Mesenchymal stem cell (in vitro differentiated cells and primary cell): ENCODE data around the gene KCNH6.

ENCODE experiments used
- DNase-seq: peaks from one replicate; pipeline ENCODE4 v3.0.0-alpha.2; 2013
- H2AFZ ChIP-seq: one replicate; pipeline ENCODE4 v1.6.1; 2013; ENCODE audit warnings: low read depth, mild to moderate bottlenecking, control low read depth, inconsistent platforms, low read length, moderate library complexity
- H2AK5ac ChIP-seq: 2 replicates; pipeline ENCODE4 v1.6.1; 2013; ENCODE audit warnings: low read length, moderate library complexity, mild to moderate bottlenecking, inconsistent platforms; ENCODE audit not compliant: severe bottlenecking
- H2BK120ac ChIP-seq: one replicate; pipeline ENCODE4 v1.6.1; 2013; ENCODE audit warnings: low read depth, mild to moderate bottlenecking, inconsistent platforms, low read length, moderate library complexity
- H2BK12ac ChIP-seq, 2 experiments: one replicate each; pipeline ENCODE4 v1.6.1; 2013; ENCODE audit warnings: inconsistent platforms in 2 of 2, low read length in 2 of 2, mild to moderate bottlenecking in 2 of 2, moderate library complexity in 2 of 2, control low read depth in 1 of 2
- H2BK15ac ChIP-seq: one replicate; pipeline ENCODE4 v1.6.1; 2013; ENCODE audit warnings: mild to moderate bottlenecking, low read depth, inconsistent platforms; ENCODE audit not compliant: poor library complexity, severe bottlenecking
- H2BK5ac ChIP-seq: 2 replicates; pipeline ENCODE4 v1.6.1; 2013; ENCODE audit warnings: low read depth, mild to moderate bottlenecking, low read length, control low read depth, inconsistent platforms; ENCODE audit not compliant: poor library complexity, severe bottlenecking
- H3K14ac ChIP-seq, 2 experiments: one replicate each; pipeline ENCODE4 v1.6.1; 2013; ENCODE audit warnings: inconsistent platforms in 2 of 2, low read length in 2 of 2, control low read depth in 1 of 2, mild to moderate bottlenecking in 1 of 2, moderate library complexity in 1 of 2
- H3K18ac ChIP-seq, 2 experiments: one replicate each; pipeline ENCODE4 v1.6.1; 2013; ENCODE audit warnings: inconsistent platforms in 2 of 2, low read length in 2 of 2, control low read depth in 1 of 2, low read depth in 1 of 2, mild to moderate bottlenecking in 1 of 2
- H3K23ac ChIP-seq, 2 experiments: one replicate each; pipeline ENCODE4 v1.6.1; 2013; ENCODE audit warnings: inconsistent platforms in 2 of 2, low read length in 2 of 2, mild to moderate bottlenecking in 2 of 2, moderate library complexity in 2 of 2, control low read depth in 1 of 2
- H3K27ac ChIP-seq: 2 replicates; pipeline ENCODE4 v1.5.1; 2013; ENCODE audit warnings: mild to moderate bottlenecking, moderate library complexity, low read length, control low read depth, inconsistent platforms; ENCODE audit not compliant: poor library complexity, severe bottlenecking
- H3K27me3 ChIP-seq, 2 experiments: 2 replicates each; pipeline versions ENCODE4 v1.6.1 to v1.7.0; 2013; ENCODE audit warnings: low read length in 2 of 2, mild to moderate bottlenecking in 2 of 2, moderate library complexity in 2 of 2, control low read depth in 1 of 2, inconsistent platforms in 1 of 2; ENCODE audit not compliant: control insufficient read depth in 1 of 2, insufficient read depth in 1 of 2
- H3K36me3 ChIP-seq, 2 experiments: 2 replicates each; pipeline versions ENCODE4 v1.6.1 to v1.7.0; 2013; ENCODE audit warnings: low read length in 2 of 2, control low read depth in 1 of 2, inconsistent platforms in 1 of 2, low read depth in 1 of 2, mild to moderate bottlenecking in 1 of 2; ENCODE audit not compliant: insufficient read depth in 2 of 2, control insufficient read depth in 1 of 2
- H3K4ac ChIP-seq, 2 experiments: one replicate each; pipeline ENCODE4 v1.6.1; 2013; ENCODE audit warnings: inconsistent platforms in 2 of 2, low read length in 2 of 2, mild to moderate bottlenecking in 2 of 2, moderate library complexity in 2 of 2, control low read depth in 1 of 2, low read depth in 1 of 2
- H3K4me1 ChIP-seq: 2 replicates; pipeline ENCODE4 v1.6.1; 2013; ENCODE audit warnings: low read depth, low read length, control low read depth; ENCODE audit not compliant: control insufficient read depth, insufficient read depth
- H3K4me2 ChIP-seq: 2 replicates; pipeline ENCODE4 v1.6.1; 2013; ENCODE audit warnings: low read length, mild to moderate bottlenecking, inconsistent platforms; ENCODE audit not compliant: poor library complexity, severe bottlenecking
- H3K4me3 ChIP-seq, 2 experiments: 2 replicates each; pipeline versions ENCODE4 v1.5.1 to v1.7.0; 2013; ENCODE audit warnings: low read length in 2 of 2, mild to moderate bottlenecking in 2 of 2, control low read depth in 1 of 2, low read depth in 1 of 2; ENCODE audit not compliant: insufficient read depth in 1 of 2
- H3K79me1 ChIP-seq: replicated peaks from 2 replicates; pipeline ENCODE4 v1.6.1; 2013; ENCODE audit warnings: mild to moderate bottlenecking, control low read depth, low read length, inconsistent platforms; ENCODE audit not compliant: poor library complexity, severe bottlenecking
- H3K9ac ChIP-seq: 2 replicates; pipeline ENCODE4 v1.7.0; 2013; ENCODE audit warnings: mild to moderate bottlenecking, low read length, moderate library complexity
- H3K9me3 ChIP-seq: 2 replicates; pipeline ENCODE4 v1.7.0; 2013; ENCODE audit warnings: mild to moderate bottlenecking, low read length; ENCODE audit not compliant: control insufficient read depth
- H4K8ac ChIP-seq: one replicate; pipeline ENCODE4 v1.6.1; 2013; ENCODE audit warnings: inconsistent platforms, mild to moderate bottlenecking, low read length, moderate library complexity
- H4K91ac ChIP-seq: one replicate; pipeline ENCODE4 v1.6.1; 2013; ENCODE audit warnings: mild to moderate bottlenecking, low read length, inconsistent platforms
- WGBS: methylation state at CpG from one replicate; pipeline ENCODE4 v1.1.7; 2013; ENCODE audit warnings: mixed read lengths; 5-methylcytosine and 5-hydroxymethylcytosine counted together

The KCNH6 gene

GRCh38 chr17:63543822-63544420 lies 20.8 kb downstream of the KCNH6 start:
- Histone ChIP-seq H3K14ac (no peak overlapping the region), H3K36me3 (no peaks in the 10 kb centered on the region), H4K8ac (no peak overlapping the region), H3K9me3 (no peaks in the 10 kb centered on the region), H2BK5ac (no peak overlapping the region), H2AK5ac (no peak overlapping the region), H3K27me3 (peaks cover 17 to 30% of the 10 kb centered on the region in 2 experiments), H3K18ac (no peak overlapping the region), H3K4me3 (no peak overlapping the region), H3K4ac (no peak overlapping the region), H3K79me1 (no peaks in the 10 kb centered on the region), H2BK12ac (no peak overlapping the region), H2BK15ac (no peak overlapping the region), H3K27ac (no peak overlapping the region), H3K4me1 (peaks cover 2% of the 10 kb centered on the region), H3K9ac (no peak overlapping the region), H3K4me2 (no peak overlapping the region), H4K91ac (no peak overlapping the region), H2BK120ac (no peak overlapping the region), H2AFZ (no peak overlapping the region), H3K23ac (no peak overlapping the region)
- DNase-seq = no peak

GRCh38 chr17:63544467-63545301 lies 21.5 kb downstream of the KCNH6 start:
- Histone ChIP-seq H4K8ac (no peak overlapping the region), H3K18ac (no peak overlapping the region), H2BK5ac (no peak overlapping the region), H3K4me2 (no peak overlapping the region), H4K91ac (peak overlapping the region; percentile 2), H3K23ac (no peak overlapping the region), H3K9ac (no peak overlapping the region), H3K4me1 (peaks cover 5% of the 10 kb centered on the region), H2AK5ac (no peak overlapping the region), H3K14ac (no peak overlapping the region), H3K27ac (no peak overlapping the region), H2BK15ac (no peak overlapping the region), H3K4me3 (no peak overlapping the region), H3K27me3 (peaks cover 10 to 22% of the 10 kb centered on the region in 2 experiments), H2BK12ac (no peak overlapping the region), H2BK120ac (no peak overlapping the region), H3K4ac (no peak overlapping the region), H2AFZ (no peak overlapping the region), H3K36me3 (no peaks in the 10 kb centered on the region), H3K9me3 (no peaks in the 10 kb centered on the region), H3K79me1 (no peaks in the 10 kb centered on the region)
- DNase-seq = no peak
- WGBS = 84% methylated on average over 13 of the region's 13 CpGs

- no peak overlapping the region for H3K23ac ChIP-seq
- H4K91ac ChIP-seq = no peak overlapping the region
- no peak overlapping the region for H4K8ac ChIP-seq
- H3K9ac ChIP-seq = no peak overlapping the region
- no peak overlapping the region for H3K27ac ChIP-seq
- H3K27me3 ChIP-seq = peaks cover 0 to 7% of the 10 kb centered on the region in 2 experiments
- H2BK5ac ChIP-seq = no peak overlapping the region
- peaks cover 6% of the 10 kb centered on the region for H3K4me1 ChIP-seq
- H3K4me3 ChIP-seq = no peak overlapping the region
- H2BK15ac ChIP-seq = no peak overlapping the region
- no peak overlapping the region for H2BK120ac ChIP-seq
- H2AK5ac ChIP-seq = no peak overlapping the region
- no peak overlapping the region for H3K4me2 ChIP-seq
- H3K4ac ChIP-seq = no peak overlapping the region
- H3K9me3 ChIP-seq = no peaks in the 10 kb centered on the region
- no peaks in the 10 kb centered on the region for H3K36me3 ChIP-seq
- no peak overlapping the region for H3K14ac ChIP-seq
- no peak for DNase-seq
- H3K79me1 ChIP-seq = no peaks in the 10 kb centered on the region
- H2AFZ ChIP-seq = no peak overlapping the region
- H2BK12ac ChIP-seq = no peak overlapping the region
- 75% methylated on average over 5 of the region's 9 CpGs for WGBS
- H3K18ac ChIP-seq = no peak overlapping the region
These were observed 23.3 kb downstream of the KCNH6 start for GRCh38 chr17:63546308-63547082.

- Histone ChIP-seq H3K18ac (no peak overlapping the region), H2BK5ac (no peak overlapping the region), H3K9me3 (no peaks in the 10 kb centered on the region), H2AK5ac (no peak overlapping the region), H3K4me3 (no peak overlapping the region), H3K14ac (no peak overlapping the region), H2BK12ac (no peak overlapping the region), H3K4me1 (peaks cover 6% of the 10 kb centered on the region), H3K23ac (no peak overlapping the region), H3K4ac (no peak overlapping the region), H2AFZ (no peak overlapping the region), H3K36me3 (no peaks in the 10 kb centered on the region), H3K9ac (no peak overlapping the region), H4K8ac (no peak overlapping the region), H2BK15ac (no peak overlapping the region), H3K27ac (no peak overlapping the region), H3K27me3 (peaks cover 0 to 1% of the 10 kb centered on the region in 2 experiments), H4K91ac (no peak overlapping the region), H3K4me2 (no peak overlapping the region), H3K79me1 (no peaks in the 10 kb centered on the region), H2BK120ac (no peak overlapping the region)
- WGBS = 100% methylated on average over 1 of the region's 5 CpGs
- DNase-seq = no peak
These were observed 23.9 kb downstream of the KCNH6 start for GRCh38 chr17:63547083-63547523.
